Activated T-cell treated with anti-CD3 and anti-CD28 coated beads, Interleukin-2, amount 50 U/mL, for 72 hours (primary cell): ENCODE data around the gene PRR14. TPM values are rescaled to one million over a fixed set of nuclear protein-coding genes. Genes with fewer than 3 reads are reported as not detected.
"Not testable (repeated sequence)": the region's sequence is repeated elsewhere in the genome, so short reads cannot be mapped to it uniquely, and the experiment has no call there.

ENCODE experiments used
- ATAC-seq, 2 donors: fragments of 150-1000 bp; cut with Tn5 transposase; replicated peaks in 1 of 2; 2 replicates each; pipeline ENCODE4 v1.10.0; 2021; ENCODE audit warnings: moderate library complexity in 2 of 2, mild to moderate bottlenecking in 1 of 2
- DNase-seq, 2 donors: peaks; one replicate each; pipeline ENCODE4 v3.0.0; 2021 to 2022; ENCODE audit warnings: mixed read lengths in 1 of 2
- H3K27ac Mint-ChIP-seq: one replicate; pipeline ENCODE4 v1.8.0; 2022; ENCODE audit warnings: mild to moderate bottlenecking, moderate library complexity, mixed read lengths
- H3K27me3 Mint-ChIP-seq: one replicate; pipeline ENCODE4 v1.8.0; 2022; ENCODE audit warnings: low read depth, mixed read lengths
- H3K36me3 Mint-ChIP-seq, 2 donors: one replicate each; pipeline ENCODE4 v1.8.0; 2022; ENCODE audit warnings: mixed read lengths in 2 of 2, mild to moderate bottlenecking in 1 of 2; ENCODE audit not compliant: insufficient read depth in 2 of 2
- H3K4me1 Mint-ChIP-seq: one replicate; pipeline ENCODE4 v1.8.0; 2022; ENCODE audit warnings: low read depth, mixed read lengths
- H3K4me3 Mint-ChIP-seq, 2 donors: one replicate each; pipeline ENCODE4 v1.8.0; 2022; ENCODE audit warnings: mild to moderate bottlenecking in 2 of 2, mixed read lengths in 2 of 2, moderate library complexity in 2 of 2
- H3K9me3 Mint-ChIP-seq, 2 donors: one replicate each; pipeline ENCODE4 v1.8.0; 2022; ENCODE audit warnings: mixed read lengths in 2 of 2
- total RNA-seq, 2 donors: library from RNA; stranded (reverse); gene quantifications; one replicate each; pipeline ENCODE4 v1.2.3, GENCODE V29; 2022

Gene PRR14
- total RNA-seq, 2 donors from 2014 or later, result 108 to 124 TPM

- H3K36me3 Mint-ChIP-seq, result peaks cover 9 to 19% of the 10 kb centered on the region in 2 donors
- no peaks in the 10 kb centered on the region for H3K4me1 Mint-ChIP-seq
- no peaks in the 10 kb centered on the region for H3K9me3 Mint-ChIP-seq
- peak in 1 of 2 donors; percentile 13 for ATAC-seq
- no peak overlapping the region for H3K27ac Mint-ChIP-seq
- no peak overlapping the region for H3K4me3 Mint-ChIP-seq
- no peak for DNase-seq
- H3K27me3 Mint-ChIP-seq, result no peaks in the 10 kb centered on the region
Measured at GRCh38 chr16:30669026-30669902, 18.5 kb downstream of the PRR14 start.

DNA sequence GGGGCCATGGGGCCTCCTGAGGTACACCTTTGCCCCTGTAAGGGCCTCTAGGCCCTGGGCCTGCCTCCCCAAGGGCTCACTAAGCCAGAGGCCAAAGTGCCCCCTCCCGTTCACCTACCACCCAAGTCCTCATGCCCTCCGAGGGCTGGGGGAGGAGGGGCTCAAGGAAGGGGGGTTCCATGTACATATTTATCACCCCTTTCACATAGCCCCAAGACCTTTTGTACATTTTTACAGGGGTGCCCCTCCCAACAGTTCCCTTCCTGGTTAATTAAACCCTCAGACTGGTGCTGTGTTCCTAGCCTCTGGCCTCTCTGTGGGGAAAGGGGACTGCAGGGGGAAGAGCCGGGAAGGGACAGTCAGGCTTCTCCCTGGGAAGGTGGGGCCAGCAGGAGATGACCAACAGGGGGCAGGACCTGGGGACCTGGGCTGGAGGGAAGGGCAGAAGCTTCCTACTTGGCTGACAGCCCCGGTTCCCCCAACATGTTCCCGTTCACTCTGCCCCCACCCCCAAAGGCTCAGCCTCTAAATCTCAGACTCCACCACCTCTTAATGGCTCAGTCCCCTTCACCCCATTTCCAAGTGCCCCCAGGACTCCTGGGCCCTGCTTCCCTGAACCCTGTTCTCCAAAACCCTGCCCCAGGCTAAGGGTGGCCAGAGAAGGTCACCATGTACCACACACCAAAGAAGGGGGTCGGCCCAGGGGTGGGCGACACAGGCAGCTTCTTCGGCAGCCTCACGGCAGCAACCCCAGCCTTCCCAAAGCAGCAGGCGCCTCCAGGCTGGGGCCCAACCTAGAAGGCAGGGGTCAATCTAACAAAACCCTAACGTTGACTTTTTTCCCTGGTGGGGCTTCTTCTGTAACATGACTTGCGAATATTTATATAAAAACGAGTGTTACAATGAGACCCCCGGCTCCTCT is 19.4 kb downstream of the PRR14 start:
- H3K4me1 Mint-ChIP-seq, result no peaks in the 10 kb centered on the region
- no peak overlapping the region for H3K4me3 Mint-ChIP-seq
- H3K27ac Mint-ChIP-seq, result no peak overlapping the region
- DNase-seq (no peak), ATAC-seq (no peak)
- H3K27me3 Mint-ChIP-seq, result no peaks in the 10 kb centered on the region
- H3K36me3 Mint-ChIP-seq, result peaks cover 8 to 16% of the 10 kb centered on the region in 2 donors
- H3K9me3 Mint-ChIP-seq, result no peaks in the 10 kb centered on the region

DNA sequence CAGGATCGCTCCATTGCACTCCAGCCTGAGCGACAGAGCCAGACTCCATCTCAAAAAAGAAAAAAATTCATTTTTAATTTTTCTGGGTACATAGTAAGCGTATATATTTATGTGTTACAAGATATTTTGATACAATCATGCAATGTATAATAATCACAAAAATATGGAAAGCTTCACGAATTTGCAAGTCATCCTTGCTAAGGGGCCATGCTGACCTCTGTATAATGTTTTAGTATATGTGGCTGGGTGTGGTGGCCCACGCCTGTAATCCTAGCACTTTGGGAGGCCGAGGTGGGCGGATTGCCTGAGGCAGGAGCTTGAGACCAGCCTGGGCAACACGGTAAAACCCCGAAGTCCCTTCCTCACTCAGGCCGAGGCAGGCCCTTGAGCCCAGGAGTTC is 24.4 kb downstream of the PRR14 start:
- Mint-ChIP-seq H3K36me3 (no peaks in the 10 kb centered on the region), H3K27me3 (no peaks in the 10 kb centered on the region), H3K4me1 (no peaks in the 10 kb centered on the region), H3K4me3 (no peak overlapping the region), H3K27ac (no peak overlapping the region), H3K9me3 (no peaks in the 10 kb centered on the region)
- DNase-seq, result no peak
- no peak for ATAC-seq

DNA sequence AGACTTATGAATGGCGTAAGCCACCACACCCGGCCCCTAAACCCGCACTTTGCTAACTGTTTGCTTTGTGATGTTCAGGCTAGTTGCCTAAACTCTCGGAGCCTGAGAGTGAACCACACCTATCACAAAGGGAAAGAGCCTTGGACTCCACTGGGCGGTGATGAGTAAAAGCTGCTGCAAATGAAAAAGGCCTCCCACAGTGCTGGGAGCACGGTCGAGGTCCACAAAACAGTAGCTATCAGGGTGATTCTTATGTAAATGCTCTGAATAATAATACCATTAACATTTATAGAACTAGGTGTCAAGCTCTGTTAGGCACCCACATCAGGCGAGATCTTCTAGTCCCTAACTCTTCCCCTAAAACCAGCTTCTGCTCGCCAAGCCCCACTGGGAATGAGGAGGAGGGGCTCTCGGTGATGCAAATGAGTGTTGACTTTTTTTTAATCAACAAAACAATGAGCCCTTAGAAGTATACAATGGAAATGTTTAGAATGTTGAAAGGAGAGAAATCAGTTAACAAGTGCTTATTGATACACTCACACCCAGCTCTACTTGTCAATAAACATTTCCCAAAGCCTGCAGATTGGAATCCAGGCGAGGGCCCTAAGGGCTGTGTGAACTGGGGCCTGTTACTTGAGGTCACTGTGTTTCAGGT is 27.3 kb downstream of the PRR14 start:
- Mint-ChIP-seq H3K4me1 (no peaks in the 10 kb centered on the region), H3K4me3 (no peak overlapping the region), H3K36me3 (no peaks in the 10 kb centered on the region), H3K9me3 (no peaks in the 10 kb centered on the region), H3K27ac (no peak overlapping the region), H3K27me3 (no peaks in the 10 kb centered on the region)
- DNase-seq (no peak), ATAC-seq (no peak)

DNA sequence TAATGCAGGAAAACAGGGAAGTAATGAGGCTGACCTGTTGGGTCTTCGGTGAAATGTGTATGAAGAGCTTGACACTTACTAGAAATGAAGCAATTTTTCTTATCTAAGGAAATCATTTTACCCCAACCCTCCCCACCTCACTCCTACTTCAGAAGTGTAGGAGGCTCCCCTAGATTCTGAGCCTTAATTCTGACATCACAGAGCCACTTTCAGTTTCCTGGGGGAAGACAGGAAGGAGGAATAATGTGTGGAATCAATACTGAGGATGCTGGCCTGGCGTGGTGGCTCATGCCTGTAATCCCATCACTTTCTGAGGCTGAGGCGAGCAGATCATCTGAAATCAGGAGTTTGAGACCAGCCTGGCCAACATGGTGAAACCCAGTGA is 27.8 kb downstream of the PRR14 start:
- Mint-ChIP-seq H3K27ac (no peak overlapping the region), H3K9me3 (no peaks in the 10 kb centered on the region), H3K4me3 (no peak overlapping the region), H3K27me3 (no peaks in the 10 kb centered on the region), H3K4me1 (no peaks in the 10 kb centered on the region), H3K36me3 (no peaks in the 10 kb centered on the region)
- DNase-seq, result no peak
- no peak for ATAC-seq

DNA sequence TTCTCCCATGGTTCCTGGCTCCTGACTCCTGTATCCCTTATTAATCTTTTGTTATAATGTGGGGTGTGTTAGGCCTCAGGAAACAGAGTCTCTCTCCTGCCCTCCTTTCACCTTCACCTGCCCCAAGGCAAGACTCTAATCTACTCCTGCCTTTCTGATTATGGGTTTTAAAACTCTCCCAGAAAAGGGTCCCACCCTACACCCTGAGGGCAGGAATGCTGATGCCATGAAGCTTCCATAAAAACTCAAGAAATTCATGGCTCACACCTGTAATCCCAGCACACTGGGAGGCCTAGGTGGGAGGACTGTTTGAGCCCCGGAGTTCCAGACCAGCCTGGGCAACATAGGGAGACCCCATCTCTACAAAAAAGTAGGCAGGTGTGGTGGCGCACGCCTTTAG is 29.6 kb downstream of the PRR14 start:
- Mint-ChIP-seq H3K9me3 (no peaks in the 10 kb centered on the region), H3K4me3 (no peak overlapping the region), H3K27me3 (no peaks in the 10 kb centered on the region), H3K36me3 (no peaks in the 10 kb centered on the region), H3K4me1 (no peaks in the 10 kb centered on the region), H3K27ac (no peak overlapping the region)
- ATAC-seq (no peak), DNase-seq (no peak)

GRCh38 chr16:30688701-30689100 is 37.9 kb downstream of the PRR14 start:
- Mint-ChIP-seq H3K36me3 (no peaks in the 10 kb centered on the region), H3K4me1 (peaks cover 6% of the 10 kb centered on the region), H3K27ac (no peak overlapping the region), H3K27me3 (no peaks in the 10 kb centered on the region), H3K9me3 (no peaks in the 10 kb centered on the region), H3K4me3 (no peak overlapping the region)
- no peak for ATAC-seq
- DNase-seq, result no peak

DNA sequence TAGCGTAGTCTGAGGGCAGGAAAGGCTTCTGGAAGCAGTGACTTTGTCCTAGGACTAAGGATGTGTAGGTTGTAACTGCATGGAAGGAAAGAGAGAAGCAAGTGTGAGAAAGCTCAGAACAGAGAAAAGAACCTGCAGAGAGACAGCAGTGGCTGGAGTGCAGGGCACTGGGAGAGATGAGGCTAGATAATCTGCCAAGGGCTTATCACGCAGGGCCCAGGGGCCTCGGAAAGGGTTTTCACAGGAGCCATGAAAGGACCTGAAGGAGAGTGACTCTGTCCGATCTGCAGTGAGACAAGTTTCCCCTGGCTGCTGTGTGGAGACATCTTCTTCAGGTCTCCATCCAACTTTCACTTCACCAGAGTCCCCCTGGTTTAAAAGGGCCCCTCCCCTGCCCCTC is 41.1 kb downstream of the PRR14 start:
- Mint-ChIP-seq H3K4me3 (no peak overlapping the region), H3K27ac (no peak overlapping the region), H3K4me1 (peaks cover 17% of the 10 kb centered on the region), H3K36me3 (no peaks in the 10 kb centered on the region), H3K27me3 (no peaks in the 10 kb centered on the region), H3K9me3 (no peaks in the 10 kb centered on the region)
- DNase-seq, result no peak
- ATAC-seq, result no peak

DNA sequence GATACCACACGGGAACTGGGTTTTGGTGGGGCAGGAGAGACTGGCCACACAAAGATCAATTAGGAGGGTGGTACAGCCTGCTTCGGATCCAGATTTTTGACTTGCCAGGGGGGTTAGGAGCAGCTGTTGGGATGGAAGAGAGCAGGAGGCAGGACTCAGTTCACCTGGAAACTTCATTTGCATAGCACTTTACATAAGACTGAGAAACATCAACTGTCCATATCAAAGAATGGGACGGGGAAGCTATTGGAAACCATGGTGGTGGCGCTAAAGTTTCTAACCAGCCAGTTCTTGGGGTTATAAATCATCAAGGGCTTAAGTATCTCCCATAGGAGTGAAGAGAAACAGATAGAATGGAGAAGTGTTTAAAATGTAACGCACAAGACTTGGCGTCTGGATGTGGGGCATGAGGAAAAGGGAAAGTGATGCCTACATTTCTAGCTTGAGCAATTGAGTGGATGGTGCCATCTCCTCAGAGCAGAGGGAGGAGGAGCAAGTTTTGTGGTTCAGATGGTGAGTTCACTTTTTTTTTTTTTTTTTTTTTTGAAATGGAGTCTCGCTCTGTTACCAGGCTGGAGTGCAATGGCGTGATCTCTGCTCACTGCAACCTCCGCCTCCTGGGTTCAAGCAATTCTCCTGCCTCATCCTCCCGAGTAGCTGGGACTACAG is 41.8 kb downstream of the PRR14 start:
- Mint-ChIP-seq H3K4me3 (no peak overlapping the region), H3K4me1 (peaks cover 23% of the 10 kb centered on the region), H3K9me3 (no peaks in the 10 kb centered on the region), H3K27me3 (no peaks in the 10 kb centered on the region), H3K27ac (no peak overlapping the region), H3K36me3 (no peaks in the 10 kb centered on the region)
- DNase-seq (no peak), ATAC-seq (no peak)

GRCh38 chr16:30694926-30695693 is 44.4 kb downstream of the PRR14 start:
- no peaks in the 10 kb centered on the region for H3K9me3 Mint-ChIP-seq
- no peak for DNase-seq
- ATAC-seq, result no peak
- no peaks in the 10 kb centered on the region for H3K27me3 Mint-ChIP-seq
- H3K4me1 Mint-ChIP-seq, result peaks cover 38% of the 10 kb centered on the region
- H3K36me3 Mint-ChIP-seq, result peaks cover 3 to 13% of the 10 kb centered on the region in 2 donors
- no peak overlapping the region for H3K27ac Mint-ChIP-seq
- no peak overlapping the region for H3K4me3 Mint-ChIP-seq

DNA sequence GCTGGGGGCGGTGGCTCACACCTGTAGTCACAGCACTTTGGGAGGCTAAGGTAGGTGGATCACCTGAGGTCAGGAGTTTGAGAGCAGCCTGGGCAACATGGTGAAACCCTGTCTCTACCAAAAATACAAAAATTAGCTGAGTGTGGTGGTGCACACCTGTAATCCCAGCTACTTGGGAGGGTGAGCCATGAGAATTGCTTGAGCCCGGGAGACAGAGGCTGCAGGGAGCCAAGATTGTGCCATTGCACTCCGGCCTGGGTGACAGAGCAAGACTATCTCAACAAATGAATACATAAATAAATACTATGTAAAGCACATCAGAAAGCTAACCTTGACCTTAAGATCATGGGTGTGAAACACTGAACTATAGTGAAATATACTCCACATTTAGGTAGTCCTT is 45.9 kb downstream of the PRR14 start:
- DNase-seq, H3K9me3 Mint-ChIP-seq, H3K4me3 Mint-ChIP-seq, H3K27me3 Mint-ChIP-seq, ATAC-seq, H3K27ac Mint-ChIP-seq: not testable (repeated sequence)
- Mint-ChIP-seq H3K4me1 (peaks cover 48% of the 10 kb centered on the region), H3K36me3 (peaks cover 3 to 19% of the 10 kb centered on the region in 2 donors)
